ENCODE data around the gene TMEM259. TPM values are rescaled to one million over a fixed set of nuclear protein-coding genes. Genes with fewer than 3 reads are reported as not detected.

Gene TMEM259
- total and polyA plus RNA-seq, 2 of the 13 experiments (the other 11 are each of a cell fraction or from before 2014, with no cell fraction given), result 64.7 to 164 TPM

GRCh38 chr19:993361-993830, 27.5 kb downstream of the TMEM259 start (continued):
- TF ChIP-seq HMGXB3 (CRISPR knock-in tag; IDR thresholded peaks at IDR 0.05; ENCODE audit: borderline replicate concordance) (no peak; the same call in 1 of the 2 replicates), ZNF207 (IDR thresholded peaks at IDR 0.05; ENCODE audit: borderline replicate concordance) (no peak), XRCC5 (optimal IDR thresholded peaks at IDR 0.05; ENCODE audit: low read length) (peak; percentile 13), CENPX (CRISPR knock-in tag; IDR thresholded peaks at IDR 0.05) (no peak), ZNF749 (CRISPR knock-in tag; IDR thresholded peaks at IDR 0.05; ENCODE audit: borderline replicate concordance) (no peak), MLLT10 (CRISPR knock-in tag; IDR thresholded peaks at IDR 0.05) (no peak), ZNF296 (CRISPR knock-in tag; conservative IDR thresholded peaks at IDR 0.05) (no peak), ATRX (CRISPR knock-in tag; IDR thresholded peaks at IDR 0.05; ENCODE audit: borderline replicate concordance) (no peak), ARID2 (CRISPR knock-in tag; IDR thresholded peaks at IDR 0.05; ENCODE audit: borderline replicate concordance) (no peak), ZNF318 (CRISPR knock-in tag; IDR thresholded peaks at IDR 0.05) (peak; percentile 84; the same call in 1 of the 2 replicates), SRF (IDR thresholded peaks at IDR 0.05; ENCODE audit: low read depth, low read length) (no peak), ETS1 (CRISPR knock-in tag; IDR thresholded peaks at IDR 0.05) (no peak), SKI (IDR thresholded peaks at IDR 0.05; ENCODE audit: partially characterized antibody) (peak; percentile 95), HOXA3 (CRISPR knock-in tag; IDR thresholded peaks at IDR 0.05) (peak; percentile 91), NFE2 (CRISPR knock-in tag; IDR thresholded peaks at IDR 0.05) (no peak)

Data from HepG2 (cell line).